ENCODE measurements around the gene MTMR12. TPM values are rescaled to one million over a fixed set of nuclear protein-coding genes. Genes with fewer than 3 reads are reported as not detected.
"Not testable (repeated sequence)": the region's sequence is repeated elsewhere in the genome, so short reads cannot be mapped to it uniquely, and the experiment has no call there.

Gene MTMR12
- polyA plus RNA-seq, 1 donor from 2014 or later = 18.3 TPM

- H3K4me3 Mint-ChIP-seq = no peak overlapping the region
- H3K27me3 Mint-ChIP-seq = no peaks in the 10 kb centered on the region
- H3K9me3 Mint-ChIP-seq = no peaks in the 10 kb centered on the region
- H3K36me3 Mint-ChIP-seq = no peaks in the 10 kb centered on the region
- no peak overlapping the region for H3K27ac Mint-ChIP-seq
- H3K4me1 Mint-ChIP-seq = peaks cover 0 to 4% (median 3%) of the 10 kb centered on the region in 3 donors
Measured at GRCh38 chr5:32331217-32331934, 18.6 kb upstream of the MTMR12 start.

GRCh38 chr5:32330126-32330971, 17.6 kb upstream of the MTMR12 start:
- no peaks in the 10 kb centered on the region for H3K36me3 Mint-ChIP-seq
- H3K4me3 Mint-ChIP-seq = no peak overlapping the region
- H3K9me3 Mint-ChIP-seq = no peaks in the 10 kb centered on the region
- no peaks in the 10 kb centered on the region for H3K27me3 Mint-ChIP-seq
- peaks cover 0 to 4% (median 3%) of the 10 kb centered on the region in 3 donors for H3K4me1 Mint-ChIP-seq
- H3K27ac Mint-ChIP-seq = no peak overlapping the region

- Mint-ChIP-seq H3K27ac (peak overlapping the region in 1 of 3 donors; percentile 40), H3K9me3 (no peaks in the 10 kb centered on the region), H3K4me1 (peaks cover 0 to 4% (median 3%) of the 10 kb centered on the region in 3 donors), H3K27me3 (no peaks in the 10 kb centered on the region), H3K36me3 (no peaks in the 10 kb centered on the region), H3K4me3 (no peak overlapping the region)
Measured at GRCh38 chr5:32329395-32329834, 16.7 kb upstream of the MTMR12 start.

GRCh38 chr5:32326216-32326772, 13.6 kb upstream of the MTMR12 start:
- Mint-ChIP-seq H3K4me1 (peaks cover 0 to 7% (median 6%) of the 10 kb centered on the region in 3 donors), H3K9me3 (peaks cover 4 to 6% (median 5%) of the 10 kb centered on the region in 3 donors), H3K4me3 (no peak overlapping the region), H3K27me3 (no peaks in the 10 kb centered on the region), H3K27ac (no peak overlapping the region), H3K36me3 (peaks cover 3% of the 10 kb centered on the region)

- H3K27ac Mint-ChIP-seq = no peak overlapping the region
- peaks cover 0 to 7% (median 6%) of the 10 kb centered on the region in 3 donors for H3K4me1 Mint-ChIP-seq
- peak overlapping the region in 1 of 4 donors; percentile 15 for H3K4me3 Mint-ChIP-seq
- no peaks in the 10 kb centered on the region for H3K27me3 Mint-ChIP-seq
- H3K36me3 Mint-ChIP-seq = peaks cover 3% of the 10 kb centered on the region
- peaks cover 4 to 6% (median 5%) of the 10 kb centered on the region in 3 donors for H3K9me3 Mint-ChIP-seq
Measured at GRCh38 chr5:32325616-32326015, 12.9 kb upstream of the MTMR12 start.

- Mint-ChIP-seq H3K4me3 (no peak overlapping the region), H3K27me3 (no peaks in the 10 kb centered on the region), H3K9me3 (peaks cover 4 to 6% (median 5%) of the 10 kb centered on the region in 3 donors), H3K4me1 (peaks cover 0 to 7% (median 6%) of the 10 kb centered on the region in 3 donors), H3K27ac (no peak overlapping the region), H3K36me3 (peaks cover 3% of the 10 kb centered on the region)
Measured at GRCh38 chr5:32325062-32325461, 12.3 kb upstream of the MTMR12 start.

GRCh38 chr5:32323741-32324140, 11.0 kb upstream of the MTMR12 start:
- H3K27ac Mint-ChIP-seq = no peak overlapping the region
- H3K36me3 Mint-ChIP-seq = peaks cover 3% of the 10 kb centered on the region
- H3K27me3 Mint-ChIP-seq = no peaks in the 10 kb centered on the region
- H3K4me3 Mint-ChIP-seq = no peak overlapping the region
- peaks cover 0 to 3% (median 3%) of the 10 kb centered on the region in 3 donors for H3K4me1 Mint-ChIP-seq
- H3K9me3 Mint-ChIP-seq = peaks cover 4 to 6% (median 5%) of the 10 kb centered on the region in 3 donors

- peaks cover 3% of the 10 kb centered on the region for H3K36me3 Mint-ChIP-seq
- peak overlapping the region in 1 of 4 donors; percentile 45 for H3K4me3 Mint-ChIP-seq
- no peak overlapping the region for H3K27ac Mint-ChIP-seq
- peaks cover 3% of the 10 kb centered on the region for H3K27me3 Mint-ChIP-seq
- H3K4me1 Mint-ChIP-seq = peaks cover 0 to 3% (median 3%) of the 10 kb centered on the region in 3 donors
- H3K9me3 Mint-ChIP-seq = peaks cover 4 to 6% (median 5%) of the 10 kb centered on the region in 3 donors
Measured at GRCh38 chr5:32322882-32323281, 10.1 kb upstream of the MTMR12 start.

GRCh38 chr5:32321787-32322186, 9.0 kb upstream of the MTMR12 start:
- Mint-ChIP-seq H3K4me3 (peak overlapping the region in 2 of 4 donors; percentile 8 to 17), H3K27ac (peak overlapping the region; percentile 58 to 80 (median 69))
- H3K4me1 Mint-ChIP-seq, H3K36me3 Mint-ChIP-seq, H3K9me3 Mint-ChIP-seq, H3K27me3 Mint-ChIP-seq: not testable (repeated sequence)

- H3K4me1 Mint-ChIP-seq = peaks cover 0 to 3% (median 3%) of the 10 kb centered on the region in 3 donors
- H3K27me3 Mint-ChIP-seq = peaks cover 3% of the 10 kb centered on the region
- H3K36me3 Mint-ChIP-seq = peaks cover 3% of the 10 kb centered on the region
- no peak overlapping the region for H3K27ac Mint-ChIP-seq
- peaks cover 4 to 6% (median 5%) of the 10 kb centered on the region in 3 donors for H3K9me3 Mint-ChIP-seq
- no peak overlapping the region for H3K4me3 Mint-ChIP-seq
Measured at GRCh38 chr5:32320576-32320975, 7.8 kb upstream of the MTMR12 start.

GRCh38 chr5:32319926-32320543, 7.3 kb upstream of the MTMR12 start:
- Mint-ChIP-seq H3K9me3 (peaks cover 4 to 6% (median 5%) of the 10 kb centered on the region in 3 donors), H3K27me3 (peaks cover 3% of the 10 kb centered on the region), H3K4me1 (peaks cover 0 to 3% (median 3%) of the 10 kb centered on the region in 3 donors), H3K27ac (no peak overlapping the region), H3K4me3 (no peak overlapping the region), H3K36me3 (peaks cover 3% of the 10 kb centered on the region)

- H3K4me3 Mint-ChIP-seq = no peak overlapping the region
- H3K4me1 Mint-ChIP-seq = peaks cover 0 to 3% (median 3%) of the 10 kb centered on the region in 3 donors
- peaks cover 4 to 6% (median 5%) of the 10 kb centered on the region in 3 donors for H3K9me3 Mint-ChIP-seq
- H3K36me3 Mint-ChIP-seq = peaks cover 3% of the 10 kb centered on the region
- H3K27me3 Mint-ChIP-seq = peaks cover 3% of the 10 kb centered on the region
- H3K27ac Mint-ChIP-seq = no peak overlapping the region
Measured at GRCh38 chr5:32319392-32319791, 6.7 kb upstream of the MTMR12 start.

- peak overlapping the region in 1 of 4 donors; percentile 53 for H3K4me3 Mint-ChIP-seq
- H3K4me1 Mint-ChIP-seq = peaks cover 5 to 6% (median 5%) of the 10 kb centered on the region in 3 donors
- no peak overlapping the region for H3K27ac Mint-ChIP-seq
- peaks cover 4 to 6% (median 5%) of the 10 kb centered on the region in 3 donors for H3K9me3 Mint-ChIP-seq
- H3K27me3 Mint-ChIP-seq = peaks cover 3% of the 10 kb centered on the region
- peaks cover 5% of the 10 kb centered on the region for H3K36me3 Mint-ChIP-seq
Measured at GRCh38 chr5:32317041-32317440, 4.3 kb upstream of the MTMR12 start.

- peaks cover 3% of the 10 kb centered on the region for H3K36me3 Mint-ChIP-seq
- no peaks in the 10 kb centered on the region for H3K9me3 Mint-ChIP-seq
- H3K27ac Mint-ChIP-seq = peak overlapping the region in 1 of 3 donors; percentile 78
- peaks cover 5% of the 10 kb centered on the region for H3K27me3 Mint-ChIP-seq
- H3K4me1 Mint-ChIP-seq = peaks cover 16 to 17% (median 17%) of the 10 kb centered on the region in 3 donors
- peak overlapping the region in 2 of 4 donors; percentile 63 to 76 for H3K4me3 Mint-ChIP-seq
Measured at GRCh38 chr5:32315221-32316014, 2.7 kb upstream of the MTMR12 start.

Measured in IgD-negative memory B cell (primary cell).